WTC11 (cell line): ENCODE results near the gene TTC1. TPM values are rescaled to one million over a fixed set of nuclear protein-coding genes. Genes with fewer than 3 reads are reported as not detected.

Experiments used
- ATAC-seq: fragments of 200-7000 bp; cut with Tn5 transposase; 2 replicates; pipeline ENCODE4 v1.10.0; 2021; ENCODE audit warnings: mild to moderate bottlenecking, moderate library complexity
- CTCF ChIA-PET: fragments of 300-600 bp; sonication (Branson Sonifier 250); formaldehyde crosslinking; loops from one replicate; lab custom pipeline; 2021; ENCODE audit warnings: antibody characterized with exemption; lab: Charles Lee
- POLR2A ChIA-PET: fragments of 350-600 bp; sonication (Branson Sonifier 250); formaldehyde crosslinking; loops from one replicate; lab custom pipeline; 2021; ENCODE audit warnings: antibody characterized with exemption; lab: Charles Lee
- DNase-seq: peaks from one replicate; pipeline ENCODE4 v3.0.0; 2021; ENCODE audit warnings: low spot score
- H3K27ac Mint-ChIP-seq: 2 replicates; pipeline ENCODE4 v1.8.0; 2021; ENCODE audit warnings: mixed read lengths
- H3K27me3 Mint-ChIP-seq: 2 replicates; pipeline ENCODE4 v1.8.0; 2021; ENCODE audit warnings: low read depth, mild to moderate bottlenecking, moderate library complexity, mixed read lengths
- H3K36me3 Mint-ChIP-seq: 2 replicates; pipeline ENCODE4 v1.8.0; 2021; ENCODE audit warnings: mixed read lengths
- H3K4me1 Mint-ChIP-seq: 2 replicates; pipeline ENCODE4 v1.8.0; 2022; ENCODE audit warnings: mixed read lengths
- H3K4me3 Mint-ChIP-seq: 2 replicates; pipeline ENCODE4 v1.8.0; 2021; ENCODE audit warnings: mild to moderate bottlenecking, moderate library complexity, mixed read lengths
- H3K9me3 Mint-ChIP-seq: 2 replicates; pipeline ENCODE4 v1.8.0; 2021; ENCODE audit warnings: mixed read lengths
- ATF1 ChIP-seq: sonication (generic); formaldehyde crosslinking; IDR thresholded peaks from 2 replicates; pipeline ENCODE4 v1.8.1; 2023; ENCODE audit warnings: mild to moderate bottlenecking, moderate library complexity, missing genetic modification reagents
- ATF6 ChIP-seq: sonication (generic); formaldehyde crosslinking; IDR thresholded peaks from 2 replicates; pipeline ENCODE4 v1.8.1; 2023; ENCODE audit warnings: mild to moderate bottlenecking, missing genetic modification reagents
- CREB1 ChIP-seq: sonication (generic); formaldehyde crosslinking; IDR thresholded peaks from 2 replicates; pipeline ENCODE4 v1.8.0; 2023; ENCODE audit warnings: mild to moderate bottlenecking, missing genetic modification reagents
- CREM ChIP-seq: sonication (generic); formaldehyde crosslinking; IDR thresholded peaks from 2 replicates; pipeline ENCODE4 v1.8.1; 2022; ENCODE audit warnings: mild to moderate bottlenecking, missing genetic modification reagents, moderate library complexity
- E2F4 ChIP-seq: sonication (generic); formaldehyde crosslinking; IDR thresholded peaks from 2 replicates; pipeline ENCODE4 v1.8.1; 2022; ENCODE audit warnings: low read depth, mild to moderate bottlenecking, moderate library complexity, missing genetic modification reagents, borderline replicate concordance
- EMX1 ChIP-seq: fragments of 250-450 bp; sonication (Bioruptor Pico); IDR thresholded peaks from 2 replicates; pipeline ENCODE4 v1.8.0; 2021; ENCODE audit warnings: mild to moderate bottlenecking
- ETV6 ChIP-seq: sonication (generic); formaldehyde crosslinking; IDR thresholded peaks from 2 replicates; pipeline ENCODE4 v1.8.1; 2022; ENCODE audit warnings: mild to moderate bottlenecking, missing genetic modification reagents
- FOXP4 ChIP-seq: sonication (generic); formaldehyde crosslinking; IDR thresholded peaks from 2 replicates; pipeline ENCODE4 v1.8.0; 2022; ENCODE audit warnings: mild to moderate bottlenecking, missing genetic modification reagents
- GTF2I ChIP-seq: fragments of 250-450 bp; sonication (Bioruptor Pico); conservative IDR thresholded peaks from 2 replicates; pipeline ENCODE4 v1.4.0; 2021; ENCODE audit warnings: mild to moderate bottlenecking
- HMGXB4 ChIP-seq: sonication (generic); formaldehyde crosslinking; IDR thresholded peaks from 2 replicates; pipeline ENCODE4 v1.8.1; 2023; ENCODE audit warnings: mild to moderate bottlenecking, moderate library complexity, missing genetic modification reagents
- IRF1 ChIP-seq: sonication (generic); formaldehyde crosslinking; IDR thresholded peaks from 2 replicates; pipeline ENCODE4 v1.8.0; 2023; ENCODE audit warnings: missing genetic modification reagents
- RORB ChIP-seq: fragments of 250-450 bp; sonication (Bioruptor Pico); IDR thresholded peaks from 2 replicates; pipeline ENCODE4 v1.9.0; 2021; ENCODE audit warnings: mild to moderate bottlenecking
- SMAD4 ChIP-seq: sonication (generic); formaldehyde crosslinking; IDR thresholded peaks from 2 replicates; pipeline ENCODE4 v1.8.0; 2022; ENCODE audit warnings: mild to moderate bottlenecking, missing genetic modification reagents
- SP1 ChIP-seq: sonication (generic); formaldehyde crosslinking; conservative IDR thresholded peaks from 2 replicates; pipeline ENCODE4 v1.8.1; 2022; ENCODE audit warnings: missing genetic modification reagents
- TP53 ChIP-seq: sonication (generic); formaldehyde crosslinking; IDR thresholded peaks from 2 replicates; pipeline ENCODE4 v1.8.1; 2023; ENCODE audit warnings: mild to moderate bottlenecking, missing genetic modification reagents
- USF2 ChIP-seq: sonication (generic); formaldehyde crosslinking; IDR thresholded peaks from 2 replicates; pipeline ENCODE4 v1.8.1; 2023; ENCODE audit warnings: mild to moderate bottlenecking, missing genetic modification reagents, moderate library complexity
- ZBTB43 ChIP-seq: sonication (generic); formaldehyde crosslinking; IDR thresholded peaks from 2 replicates; pipeline ENCODE4 v1.8.1; 2023; ENCODE audit warnings: mild to moderate bottlenecking, missing genetic modification reagents
- ZNF138 ChIP-seq: sonication (generic); formaldehyde crosslinking; conservative IDR thresholded peaks from 2 replicates; pipeline ENCODE4 v1.8.1; 2022; ENCODE audit warnings: mild to moderate bottlenecking, moderate library complexity, missing genetic modification reagents
- ZNF281 ChIP-seq: sonication (generic); formaldehyde crosslinking; IDR thresholded peaks from 2 replicates; pipeline ENCODE4 v1.8.0; 2023; ENCODE audit warnings: mild to moderate bottlenecking, missing genetic modification reagents
- ZNF512 ChIP-seq: sonication (generic); formaldehyde crosslinking; IDR thresholded peaks from 2 replicates; pipeline ENCODE4 v1.8.1; 2022; ENCODE audit warnings: missing genetic modification reagents, borderline replicate concordance
- total RNA-seq: library from RNA; stranded (reverse); gene quantifications from 3 replicates; pipeline ENCODE4 v1.2.3, GENCODE V29; 2021

The TTC1 gene
- total RNA-seq, 1 experiment from 2014 or later = 47.4 TPM

GRCh38 chr5:160092514-160092913, 83.6 kb downstream of the TTC1 start:
- TF ChIP-seq IRF1 (no peak), ZNF512 (no peak), SP1 (CRISPR knock-in tag) (no peak), ATF6 (CRISPR knock-in tag) (no peak), SMAD4 (CRISPR knock-in tag) (no peak), FOXP4 (no peak), TP53 (no peak), ZNF281 (CRISPR knock-in tag) (no peak), ATF1 (CRISPR knock-in tag) (no peak), EMX1 (CRISPR knock-in tag) (no peak), GTF2I (CRISPR knock-in tag) (no peak), USF2 (CRISPR knock-in tag) (no peak), ZNF138 (CRISPR knock-in tag) (no peak)
- H3K4me1 Mint-ChIP-seq = peaks cover 19% of the 10 kb centered on the region
- no peaks in the 10 kb centered on the region for H3K27me3 Mint-ChIP-seq
- H3K36me3 Mint-ChIP-seq = peaks cover 27% of the 10 kb centered on the region
- POLR2A ChIA-PET = no interaction called here
- H3K4me3 Mint-ChIP-seq = no peak overlapping the region
- no peaks in the 10 kb centered on the region for H3K9me3 Mint-ChIP-seq
- peak overlapping the region; percentile 28 for H3K27ac Mint-ChIP-seq
- CTCF ChIA-PET = no interaction called here
- DNase-seq (no peak), ATAC-seq (no peak)

- Mint-ChIP-seq H3K27me3 (no peaks in the 10 kb centered on the region), H3K4me3 (no peak overlapping the region), H3K27ac (peak overlapping the region; percentile 28), H3K9me3 (no peaks in the 10 kb centered on the region), H3K4me1 (peaks cover 19% of the 10 kb centered on the region), H3K36me3 (peaks cover 30% of the 10 kb centered on the region)
- DNase-seq (no peak), ATAC-seq (no peak)
- ChIA-PET CTCF (no interaction called here), POLR2A (interaction anchor here (1.0 kb wide), 1 partner anchor 67 kb away, joined by 3 read pairs; no protein-coding TSS in a partner anchor)
- no peak for TF ChIP-seq CREB1 (CRISPR knock-in tag)
- no peak for TF ChIP-seq CREM (CRISPR knock-in tag)
- no peak for TF ChIP-seq RORB
- no peak for TF ChIP-seq E2F4 (CRISPR knock-in tag)
- no peak for TF ChIP-seq ETV6 (CRISPR knock-in tag)
- no peak for TF ChIP-seq HMGXB4 (CRISPR knock-in tag)
- no peak for TF ChIP-seq SMAD4 (CRISPR knock-in tag)
- TF ChIP-seq GTF2I (CRISPR knock-in tag) = no peak
- TF ChIP-seq TP53 = no peak
- TF ChIP-seq ZBTB43 = no peak
These were observed 84.2 kb downstream of the TTC1 start for GRCh38 chr5:160092960-160093707.
